ENCODE results near the gene TRIM42.

The TRIM42 gene

GRCh38 chr3:140706360-140706759 lies 28.5 kb downstream of the TRIM42 start:
- DNase-seq (ENCODE audit: low read depth), result no peak
- no peak overlapping the region for H3K4me3 ChIP-seq (ENCODE audit: low read depth, low read length)
- TF ChIP-seq CTCF (IDR thresholded peaks at IDR 0.05; ENCODE audit: control insufficient read depth, extremely low read depth, insufficient read depth), result no peak

GRCh38 chr3:140708815-140709214 lies 31.0 kb downstream of the TRIM42 start:
- no peak for TF ChIP-seq CTCF (IDR thresholded peaks at IDR 0.05; ENCODE audit: control insufficient read depth, extremely low read depth, insufficient read depth)
- DNase-seq (ENCODE audit: low read depth), result no peak
- no peak overlapping the region for H3K4me3 ChIP-seq (ENCODE audit: low read depth, low read length)

- no peak for TF ChIP-seq CTCF (IDR thresholded peaks at IDR 0.05; ENCODE audit: control insufficient read depth, extremely low read depth, insufficient read depth)
- no peak overlapping the region for H3K4me3 ChIP-seq (ENCODE audit: low read depth, low read length)
- DNase-seq (ENCODE audit: low read depth), result no peak
These were observed 31.9 kb downstream of the TRIM42 start for GRCh38 chr3:140709751-140710150.

DNA sequence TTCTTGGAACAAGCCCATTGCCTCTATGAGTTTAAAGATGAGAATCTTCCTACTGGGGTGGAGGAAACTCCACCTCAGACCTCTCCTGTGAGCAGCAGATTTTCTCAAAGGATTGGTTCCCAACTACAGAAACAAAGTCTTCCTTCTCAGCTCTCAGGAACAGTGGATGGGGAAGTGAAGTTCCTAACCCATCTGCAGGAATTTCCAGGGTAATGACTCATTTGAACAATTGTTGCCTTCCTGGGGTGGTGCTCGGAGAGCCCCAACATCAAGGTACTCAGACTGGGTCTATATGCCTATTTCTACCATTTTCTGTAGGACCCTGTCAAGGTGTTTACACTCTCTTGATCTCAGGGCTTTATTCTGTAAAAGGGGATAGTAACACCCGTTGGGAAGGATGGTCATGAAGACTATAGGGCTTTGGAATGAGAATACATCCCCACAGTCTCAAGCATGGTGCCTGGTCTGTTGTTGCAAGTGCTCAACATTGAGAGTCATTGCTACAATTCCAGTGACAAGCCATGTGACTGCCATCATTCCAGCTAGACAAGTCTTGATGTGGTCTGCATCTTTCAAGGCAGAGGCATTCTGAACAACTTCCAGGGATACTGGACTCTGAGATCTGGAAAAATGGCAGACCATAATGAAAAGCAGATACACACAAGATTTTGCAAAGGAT lies 33.0 kb downstream of the TRIM42 start:
- no peak overlapping the region for H3K4me3 ChIP-seq (ENCODE audit: low read depth, low read length)
- no peak for TF ChIP-seq CTCF (IDR thresholded peaks at IDR 0.05; ENCODE audit: control insufficient read depth, extremely low read depth, insufficient read depth)
- no peak for DNase-seq (ENCODE audit: low read depth)

DNA sequence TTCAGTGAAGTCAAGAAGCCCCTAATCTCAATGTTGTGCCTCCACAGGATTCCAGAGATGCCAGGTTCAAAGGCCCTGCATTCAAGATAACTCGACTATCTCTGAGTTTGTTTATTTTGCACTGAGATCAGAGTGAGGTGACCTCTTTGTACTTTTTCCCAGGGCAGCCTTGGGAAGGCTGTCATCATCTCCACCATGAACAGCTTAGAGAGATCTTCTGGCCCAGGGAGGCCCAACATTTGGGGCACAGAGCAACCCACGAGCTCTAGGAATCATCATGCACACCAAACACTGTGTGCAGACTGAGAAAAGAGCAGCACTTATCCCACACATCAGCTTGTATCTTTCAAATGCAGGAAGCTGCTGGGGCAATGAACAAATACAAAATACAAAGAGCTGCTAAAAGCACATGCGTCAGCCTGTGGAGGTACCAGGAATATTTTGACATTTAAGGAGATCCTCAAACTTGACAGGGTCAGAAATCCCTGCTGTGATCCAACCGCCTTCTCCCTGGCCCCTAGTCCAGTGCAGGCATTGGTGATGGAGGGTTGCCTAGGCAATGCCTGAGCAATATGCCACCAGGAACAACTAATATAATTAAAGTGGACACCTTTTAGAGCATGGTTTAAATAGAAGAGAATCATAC lies 33.6 kb downstream of the TRIM42 start:
- DNase-seq (ENCODE audit: low read depth), result no peak
- no peak overlapping the region for H3K4me3 ChIP-seq (ENCODE audit: low read depth, low read length)
- TF ChIP-seq CTCF (IDR thresholded peaks at IDR 0.05; ENCODE audit: control insufficient read depth, extremely low read depth, insufficient read depth), result no peak

- TF ChIP-seq CTCF (IDR thresholded peaks at IDR 0.05; ENCODE audit: control insufficient read depth, extremely low read depth, insufficient read depth), result no peak
- DNase-seq (ENCODE audit: low read depth), result no peak
- no peak overlapping the region for H3K4me3 ChIP-seq (ENCODE audit: low read depth, low read length)
These were observed 34.4 kb downstream of the TRIM42 start for GRCh38 chr3:140712301-140712700.

- peak; percentile 87 for DNase-seq (ENCODE audit: low read depth)
- no peak overlapping the region for H3K4me3 ChIP-seq (ENCODE audit: low read depth, low read length)
- TF ChIP-seq CTCF (IDR thresholded peaks at IDR 0.05; ENCODE audit: control insufficient read depth, extremely low read depth, insufficient read depth), result no peak
These were observed 37.2 kb downstream of the TRIM42 start for GRCh38 chr3:140715035-140715434.
